GM23338 (cell line): ENCODE data around the gene ZSCAN21. TPM values are rescaled to one million over a fixed set of nuclear protein-coding genes. Genes with fewer than 3 reads are reported as not detected.

Experiments
- ATAC-seq: fragments of 200-7000 bp; cut with Tn5 transposase; 3 replicates; pipeline ENCODE4 v1.9.1; 2020
- DNase-seq: peaks from one replicate; pipeline ENCODE4 v3.0.0-alpha.2; 2015; ENCODE audit warnings: low spot score
- H2AFZ ChIP-seq: fragments of 200-600 bp; sonication (generic); 2 replicates; pipeline ENCODE4 v1.8.0; 2016; ENCODE audit warnings: antibody characterized with exemption, mild to moderate bottlenecking, moderate library complexity
- H3F3A ChIP-seq: fragments of 200-600 bp; sonication (generic); replicated peaks from 2 replicates; pipeline ENCODE4 v1.8.0; 2017; ENCODE audit warnings: antibody characterized with exemption, mixed run types, low read depth
- H3K27ac ChIP-seq: fragments of 200-600 bp; sonication (generic); 2 replicates; pipeline ENCODE4 v1.6.1; 2016; ENCODE audit warnings: low read depth
- H3K27me3 ChIP-seq: fragments of 200-600 bp; sonication (generic); 2 replicates; pipeline ENCODE4 v1.8.0; 2016; ENCODE audit warnings: mild to moderate bottlenecking, mixed run types, moderate library complexity; ENCODE audit not compliant: insufficient read depth
- H3K36me3 ChIP-seq: fragments of 200-600 bp; sonication (generic); 2 replicates; pipeline ENCODE4 v1.8.0; 2016; ENCODE audit warnings: mild to moderate bottlenecking; ENCODE audit not compliant: insufficient read depth
- H3K4me1 ChIP-seq: fragments of 200-600 bp; sonication (generic); 2 replicates; pipeline ENCODE4 v1.8.0; 2016; ENCODE audit warnings: mild to moderate bottlenecking, moderate library complexity; ENCODE audit not compliant: insufficient read depth
- H3K4me2 ChIP-seq: fragments of 200-600 bp; sonication (generic); 2 replicates; pipeline ENCODE4 v1.7.1; 2017; ENCODE audit warnings: mixed run types
- H3K4me3 ChIP-seq: fragments of 200-600 bp; sonication (generic); 2 replicates; pipeline ENCODE4 v1.6.1; 2016; ENCODE audit warnings: mixed run types
- H3K79me2 ChIP-seq: fragments of 200-600 bp; sonication (generic); replicated peaks from 2 replicates; pipeline ENCODE4 v1.8.0; 2017; ENCODE audit warnings: mild to moderate bottlenecking; ENCODE audit not compliant: insufficient read depth
- H3K9me2 ChIP-seq: fragments of 200-600 bp; sonication (generic); 2 replicates; pipeline ENCODE4 v1.8.0; 2017; ENCODE audit not compliant: insufficient read depth
- H4K20me1 ChIP-seq: fragments of 200-600 bp; sonication (generic); replicated peaks from 2 replicates; pipeline ENCODE4 v1.8.0; 2017; ENCODE audit warnings: mild to moderate bottlenecking; ENCODE audit not compliant: insufficient read depth
- H3K27ac Mint-ChIP-seq: 2 replicates; pipeline ENCODE4 v1.8.0; 2020; ENCODE audit warnings: inconsistent platforms, mild to moderate bottlenecking, moderate library complexity, mixed read lengths
- H3K27me3 Mint-ChIP-seq: 3 replicates; pipeline ENCODE4 v1.8.0; 2022; ENCODE audit warnings: low read depth, mild to moderate bottlenecking, moderate library complexity, mixed read lengths, inconsistent platforms; ENCODE audit not compliant: insufficient read depth, poor library complexity
- H3K36me3 Mint-ChIP-seq: 3 replicates; pipeline ENCODE4 v1.8.0; 2021; ENCODE audit warnings: low read depth, mild to moderate bottlenecking, inconsistent platforms, moderate library complexity, mixed read lengths
- H3K4me1 Mint-ChIP-seq: 3 replicates; pipeline ENCODE4 v1.8.0; 2020; ENCODE audit warnings: mild to moderate bottlenecking, inconsistent platforms, mixed read lengths
- H3K4me3 Mint-ChIP-seq: 3 replicates; pipeline ENCODE4 v1.8.0; 2021; ENCODE audit warnings: moderate library complexity, mild to moderate bottlenecking, inconsistent platforms, mixed read lengths
- H3K9me3 Mint-ChIP-seq: 3 replicates; pipeline ENCODE4 v1.8.0; 2020; ENCODE audit warnings: moderate library complexity, mild to moderate bottlenecking, inconsistent platforms, mixed read lengths
- CREB1 ChIP-seq: fragments of 250-450 bp; sonication (Bioruptor Pico); IDR thresholded peaks from 2 replicates; pipeline ENCODE4 v1.5.0; 2020; ENCODE audit warnings: low read depth, mild to moderate bottlenecking, moderate library complexity
- EZH2 ChIP-seq: fragments of 200-600 bp; sonication (generic); IDR thresholded peaks from one replicate; pipeline ENCODE4 v1.8.0; 2017; ENCODE audit warnings: antibody characterized with exemption, mild to moderate bottlenecking, low read depth; ENCODE audit not compliant: unreplicated experiment
- EZH2phosphoT487 ChIP-seq: fragments of 200-600 bp; sonication (generic); IDR thresholded peaks from one replicate; pipeline ENCODE4 v1.8.1; 2018; ENCODE audit warnings: antibody characterized with exemption; ENCODE audit not compliant: unreplicated experiment
- JUNB ChIP-seq: IDR thresholded peaks from one replicate; pipeline ENCODE4 v1.6.1; 2016; ENCODE audit warnings: antibody characterized with exemption; ENCODE audit not compliant: unreplicated experiment
- NANOG ChIP-seq: IDR thresholded peaks from 2 replicates; pipeline ENCODE4 v1.6.1; 2016; ENCODE audit warnings: antibody characterized with exemption, borderline replicate concordance
- POLR2AphosphoS5 ChIP-seq: IDR thresholded peaks from 2 replicates; pipeline ENCODE4 v1.6.1; 2016; ENCODE audit warnings: antibody characterized with exemption, low read depth
- STAT1 ChIP-seq: IDR thresholded peaks from one replicate; pipeline ENCODE4 v1.6.1; 2016; ENCODE audit warnings: antibody characterized with exemption; ENCODE audit not compliant: unreplicated experiment
- ZNF114 ChIP-seq: fragments of 250-450 bp; sonication (Bioruptor Pico); IDR thresholded peaks from 2 replicates; pipeline ENCODE4 v1.5.0; 2020; ENCODE audit warnings: mild to moderate bottlenecking, moderate library complexity
- ZNF331 ChIP-seq: fragments of 250-450 bp; sonication (Bioruptor Pico); IDR thresholded peaks from 2 replicates; pipeline ENCODE4 v1.5.0; 2020; ENCODE audit warnings: low read depth, mild to moderate bottlenecking, moderate library complexity
- polyA plus RNA-seq: library from polyadenylated mRNA; unstranded; fragments of >200 nt; fragmentation: Nextera tagmentation; extraction: Ambion mirVana; gene quantifications from 2 replicates; pipeline ENCODE4 v1.2.1, GENCODE V29; 2016
- total RNA-seq: library from RNA; depleted of rRNA; stranded (reverse); fragments of >200 nt; shearing (Covaris generic); gene quantifications from 2 replicates; pipeline ENCODE4 v1.2.3, GENCODE V29; 2014
- TF ChIP-seq, protein P1 (sequence below), 2 experiments: fragments of 200-600 bp in 1 of 2; sonication (generic) in 1 of 2; conservative IDR thresholded peaks; 2 replicates each; pipeline versions ENCODE4 v1.5.1 to v1.6.1; 2016 to 2017; ENCODE audit warnings: antibody characterized with exemption in 2 of 2, low read depth in 2 of 2, mild to moderate bottlenecking in 2 of 2, moderate library complexity in 1 of 2
- TF ChIP-seq, protein P2 (sequence below): IDR thresholded peaks from 2 replicates; pipeline ENCODE4 v1.6.1; 2016; ENCODE audit warnings: antibody characterized with exemption
- TF ChIP-seq, protein P3 (sequence below): fragments of 250-450 bp; sonication (Bioruptor Pico); IDR thresholded peaks from 2 replicates; pipeline ENCODE4 v1.5.0; 2020; ENCODE audit warnings: mild to moderate bottlenecking, moderate library complexity
- TF ChIP-seq, protein P4 (sequence below): IDR thresholded peaks from one replicate; pipeline ENCODE4 v1.6.1; 2018; ENCODE audit warnings: antibody characterized with exemption; ENCODE audit not compliant: unreplicated experiment

The ZSCAN21 gene
- total and polyA plus RNA-seq, 2 experiments from 2014 or later: 15.7 to 21.8 TPM

DNA sequence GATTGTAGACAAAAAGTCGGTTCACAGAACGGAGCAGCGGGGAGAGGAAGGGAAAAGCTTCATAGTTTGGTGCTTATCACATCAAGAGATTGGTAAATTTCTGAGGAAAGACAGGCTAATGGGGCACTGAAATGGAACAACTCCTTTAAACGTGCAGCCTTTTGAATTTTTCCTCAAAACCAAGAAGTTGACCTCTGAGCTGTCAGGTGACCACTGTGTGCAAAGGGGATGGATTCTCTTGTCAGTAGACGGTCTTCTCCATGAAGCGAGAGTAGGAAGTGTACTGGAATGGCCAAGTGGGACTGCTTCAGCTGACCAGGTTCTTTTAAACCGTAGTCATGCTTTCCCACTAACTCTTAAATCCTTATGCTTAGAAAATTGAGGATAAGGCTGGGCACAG is 11.2 kb upstream of the ZSCAN21 start:
- H3K4me3 ChIP-seq: no peak overlapping the region
- DNase-seq: no peak
- Mint-ChIP-seq H3K4me1 (peaks cover 2% of the 10 kb centered on the region; the same call in 2 of the 3 replicates), H3K4me3 (no peak overlapping the region), H3K9me3 (peaks cover 11% of the 10 kb centered on the region), H3K27ac (no peak overlapping the region), H3K27me3 (peaks cover 3% of the 10 kb centered on the region), H3K36me3 (peaks cover 55% of the 10 kb centered on the region)
- no peak overlapping the region for H3K4me2 ChIP-seq
- no peaks in the 10 kb centered on the region; the same call in 1 of the 2 replicates for H3F3A ChIP-seq
- H3K36me3 ChIP-seq: peaks cover 22% of the 10 kb centered on the region
- TF ChIP-seq ZNF331 (CRISPR knock-in tag) (no peak), STAT1 (no peak), ZNF114 (CRISPR knock-in tag) (no peak), EZH2phosphoT487 (no peak), JUNB (no peak), EZH2 (no peak), POLR2AphosphoS5 (no peak), NANOG (no peak), CREB1 (no peak)
- TF ChIP-seq, protein P1, sequence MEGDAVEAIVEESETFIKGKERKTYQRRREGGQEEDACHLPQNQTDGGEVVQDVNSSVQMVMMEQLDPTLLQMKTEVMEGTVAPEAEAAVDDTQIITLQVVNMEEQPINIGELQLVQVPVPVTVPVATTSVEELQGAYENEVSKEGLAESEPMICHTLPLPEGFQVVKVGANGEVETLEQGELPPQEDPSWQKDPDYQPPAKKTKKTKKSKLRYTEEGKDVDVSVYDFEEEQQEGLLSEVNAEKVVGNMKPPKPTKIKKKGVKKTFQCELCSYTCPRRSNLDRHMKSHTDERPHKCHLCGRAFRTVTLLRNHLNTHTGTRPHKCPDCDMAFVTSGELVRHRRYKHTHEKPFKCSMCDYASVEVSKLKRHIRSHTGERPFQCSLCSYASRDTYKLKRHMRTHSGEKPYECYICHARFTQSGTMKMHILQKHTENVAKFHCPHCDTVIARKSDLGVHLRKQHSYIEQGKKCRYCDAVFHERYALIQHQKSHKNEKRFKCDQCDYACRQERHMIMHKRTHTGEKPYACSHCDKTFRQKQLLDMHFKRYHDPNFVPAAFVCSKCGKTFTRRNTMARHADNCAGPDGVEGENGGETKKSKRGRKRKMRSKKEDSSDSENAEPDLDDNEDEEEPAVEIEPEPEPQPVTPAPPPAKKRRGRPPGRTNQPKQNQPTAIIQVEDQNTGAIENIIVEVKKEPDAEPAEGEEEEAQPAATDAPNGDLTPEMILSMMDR (conservative IDR thresholded peaks at IDR 0.05; ENCODE audit: low read depth in 2 of 2): no peak
- TF ChIP-seq, protein P2, sequence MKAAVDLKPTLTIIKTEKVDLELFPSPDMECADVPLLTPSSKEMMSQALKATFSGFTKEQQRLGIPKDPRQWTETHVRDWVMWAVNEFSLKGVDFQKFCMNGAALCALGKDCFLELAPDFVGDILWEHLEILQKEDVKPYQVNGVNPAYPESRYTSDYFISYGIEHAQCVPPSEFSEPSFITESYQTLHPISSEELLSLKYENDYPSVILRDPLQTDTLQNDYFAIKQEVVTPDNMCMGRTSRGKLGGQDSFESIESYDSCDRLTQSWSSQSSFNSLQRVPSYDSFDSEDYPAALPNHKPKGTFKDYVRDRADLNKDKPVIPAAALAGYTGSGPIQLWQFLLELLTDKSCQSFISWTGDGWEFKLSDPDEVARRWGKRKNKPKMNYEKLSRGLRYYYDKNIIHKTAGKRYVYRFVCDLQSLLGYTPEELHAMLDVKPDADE: no peak
- TF ChIP-seq, protein P3, sequence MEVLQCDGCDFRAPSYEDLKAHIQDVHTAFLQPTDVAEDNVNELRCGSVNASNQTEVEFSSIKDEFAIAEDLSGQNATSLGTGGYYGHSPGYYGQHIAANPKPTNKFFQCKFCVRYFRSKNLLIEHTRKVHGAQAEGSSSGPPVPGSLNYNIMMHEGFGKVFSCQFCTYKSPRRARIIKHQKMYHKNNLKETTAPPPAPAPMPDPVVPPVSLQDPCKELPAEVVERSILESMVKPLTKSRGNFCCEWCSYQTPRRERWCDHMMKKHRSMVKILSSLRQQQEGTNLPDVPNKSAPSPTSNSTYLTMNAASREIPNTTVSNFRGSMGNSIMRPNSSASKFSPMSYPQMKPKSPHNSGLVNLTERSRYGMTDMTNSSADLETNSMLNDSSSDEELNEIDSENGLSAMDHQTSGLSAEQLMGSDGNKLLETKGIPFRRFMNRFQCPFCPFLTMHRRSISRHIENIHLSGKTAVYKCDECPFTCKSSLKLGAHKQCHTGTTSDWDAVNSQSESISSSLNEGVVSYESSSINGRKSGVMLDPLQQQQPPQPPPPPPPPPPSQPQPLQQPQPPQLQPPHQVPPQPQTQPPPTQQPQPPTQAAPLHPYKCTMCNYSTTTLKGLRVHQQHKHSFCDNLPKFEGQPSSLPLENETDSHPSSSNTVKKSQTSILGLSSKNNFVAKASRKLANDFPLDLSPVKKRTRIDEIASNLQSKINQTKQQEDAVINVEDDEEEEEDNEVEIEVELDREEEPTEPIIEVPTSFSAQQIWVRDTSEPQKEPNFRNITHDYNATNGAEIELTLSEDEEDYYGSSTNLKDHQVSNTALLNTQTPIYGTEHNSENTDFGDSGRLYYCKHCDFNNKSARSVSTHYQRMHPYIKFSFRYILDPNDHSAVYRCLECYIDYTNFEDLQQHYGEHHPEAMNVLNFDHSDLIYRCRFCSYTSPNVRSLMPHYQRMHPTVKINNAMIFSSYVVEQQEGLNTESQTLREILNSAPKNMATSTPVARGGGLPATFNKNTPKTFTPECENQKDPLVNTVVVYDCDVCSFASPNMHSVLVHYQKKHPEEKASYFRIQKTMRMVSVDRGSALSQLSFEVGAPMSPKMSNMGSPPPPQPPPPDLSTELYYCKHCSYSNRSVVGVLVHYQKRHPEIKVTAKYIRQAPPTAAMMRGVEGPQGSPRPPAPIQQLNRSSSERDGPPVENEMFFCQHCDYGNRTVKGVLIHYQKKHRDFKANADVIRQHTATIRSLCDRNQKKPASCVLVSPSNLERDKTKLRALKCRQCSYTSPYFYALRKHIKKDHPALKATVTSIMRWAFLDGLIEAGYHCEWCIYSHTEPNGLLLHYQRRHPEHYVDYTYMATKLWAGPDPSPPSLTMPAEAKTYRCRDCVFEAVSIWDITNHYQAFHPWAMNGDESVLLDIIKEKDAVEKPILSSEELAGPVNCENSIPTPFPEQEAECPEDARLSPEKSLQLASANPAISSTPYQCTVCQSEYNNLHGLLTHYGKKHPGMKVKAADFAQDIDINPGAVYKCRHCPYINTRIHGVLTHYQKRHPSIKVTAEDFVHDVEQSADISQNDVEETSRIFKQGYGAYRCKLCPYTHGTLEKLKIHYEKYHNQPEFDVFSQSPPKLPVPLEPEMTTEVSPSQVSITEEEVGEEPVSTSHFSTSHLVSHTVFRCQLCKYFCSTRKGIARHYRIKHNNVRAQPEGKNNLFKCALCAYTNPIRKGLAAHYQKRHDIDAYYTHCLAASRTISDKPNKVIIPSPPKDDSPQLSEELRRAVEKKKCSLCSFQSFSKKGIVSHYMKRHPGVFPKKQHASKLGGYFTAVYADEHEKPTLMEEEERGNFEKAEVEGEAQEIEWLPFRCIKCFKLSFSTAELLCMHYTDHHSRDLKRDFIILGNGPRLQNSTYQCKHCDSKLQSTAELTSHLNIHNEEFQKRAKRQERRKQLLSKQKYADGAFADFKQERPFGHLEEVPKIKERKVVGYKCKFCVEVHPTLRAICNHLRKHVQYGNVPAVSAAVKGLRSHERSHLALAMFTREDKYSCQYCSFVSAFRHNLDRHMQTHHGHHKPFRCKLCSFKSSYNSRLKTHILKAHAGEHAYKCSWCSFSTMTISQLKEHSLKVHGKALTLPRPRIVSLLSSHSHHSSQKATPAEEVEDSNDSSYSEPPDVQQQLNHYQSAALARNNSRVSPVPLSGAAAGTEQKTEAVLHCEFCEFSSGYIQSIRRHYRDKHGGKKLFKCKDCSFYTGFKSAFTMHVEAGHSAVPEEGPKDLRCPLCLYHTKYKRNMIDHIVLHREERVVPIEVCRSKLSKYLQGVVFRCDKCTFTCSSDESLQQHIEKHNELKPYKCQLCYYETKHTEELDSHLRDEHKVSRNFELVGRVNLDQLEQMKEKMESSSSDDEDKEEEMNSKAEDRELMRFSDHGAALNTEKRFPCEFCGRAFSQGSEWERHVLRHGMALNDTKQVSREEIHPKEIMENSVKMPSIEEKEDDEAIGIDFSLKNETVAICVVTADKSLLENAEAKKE (CRISPR knock-in tag): no peak
- TF ChIP-seq, protein P4, sequence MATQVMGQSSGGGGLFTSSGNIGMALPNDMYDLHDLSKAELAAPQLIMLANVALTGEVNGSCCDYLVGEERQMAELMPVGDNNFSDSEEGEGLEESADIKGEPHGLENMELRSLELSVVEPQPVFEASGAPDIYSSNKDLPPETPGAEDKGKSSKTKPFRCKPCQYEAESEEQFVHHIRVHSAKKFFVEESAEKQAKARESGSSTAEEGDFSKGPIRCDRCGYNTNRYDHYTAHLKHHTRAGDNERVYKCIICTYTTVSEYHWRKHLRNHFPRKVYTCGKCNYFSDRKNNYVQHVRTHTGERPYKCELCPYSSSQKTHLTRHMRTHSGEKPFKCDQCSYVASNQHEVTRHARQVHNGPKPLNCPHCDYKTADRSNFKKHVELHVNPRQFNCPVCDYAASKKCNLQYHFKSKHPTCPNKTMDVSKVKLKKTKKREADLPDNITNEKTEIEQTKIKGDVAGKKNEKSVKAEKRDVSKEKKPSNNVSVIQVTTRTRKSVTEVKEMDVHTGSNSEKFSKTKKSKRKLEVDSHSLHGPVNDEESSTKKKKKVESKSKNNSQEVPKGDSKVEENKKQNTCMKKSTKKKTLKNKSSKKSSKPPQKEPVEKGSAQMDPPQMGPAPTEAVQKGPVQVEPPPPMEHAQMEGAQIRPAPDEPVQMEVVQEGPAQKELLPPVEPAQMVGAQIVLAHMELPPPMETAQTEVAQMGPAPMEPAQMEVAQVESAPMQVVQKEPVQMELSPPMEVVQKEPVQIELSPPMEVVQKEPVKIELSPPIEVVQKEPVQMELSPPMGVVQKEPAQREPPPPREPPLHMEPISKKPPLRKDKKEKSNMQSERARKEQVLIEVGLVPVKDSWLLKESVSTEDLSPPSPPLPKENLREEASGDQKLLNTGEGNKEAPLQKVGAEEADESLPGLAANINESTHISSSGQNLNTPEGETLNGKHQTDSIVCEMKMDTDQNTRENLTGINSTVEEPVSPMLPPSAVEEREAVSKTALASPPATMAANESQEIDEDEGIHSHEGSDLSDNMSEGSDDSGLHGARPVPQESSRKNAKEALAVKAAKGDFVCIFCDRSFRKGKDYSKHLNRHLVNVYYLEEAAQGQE: no peak
- no peaks in the 10 kb centered on the region for H3K79me2 ChIP-seq
- no peak overlapping the region for H2AFZ ChIP-seq
- no peak for ATAC-seq
- no peaks in the 10 kb centered on the region for H3K27me3 ChIP-seq
- H3K27ac ChIP-seq: no peak overlapping the region
- no peaks in the 10 kb centered on the region for H3K4me1 ChIP-seq
- H4K20me1 ChIP-seq: no peaks in the 10 kb centered on the region
- no peaks in the 10 kb centered on the region for H3K9me2 ChIP-seq
